Camera-type eye (tissue), 1 donor: ENCODE data around the gene FBP2. TPM values are rescaled to one million over a fixed set of nuclear protein-coding genes. Genes with fewer than 3 reads are reported as not detected.

Source experiments
- total RNA-seq: library from RNA; depleted of rRNA; stranded (reverse); fragments of >200 nt; gene quantifications from one replicate; pipeline ENCODE4 v1.2.3, GENCODE V29; 2014

Gene FBP2
- 1.0 TPM for total RNA-seq

GRCh38 chr9:94593459-94594345 is at the start of gene FBP2:
Gene FBP2, minus strand, starts transcription at chr9:94593824. Its CDS starts 98 bp downstream, at chr9:94593726.

GRCh38 chr9:94639061-94639998 is 45.7 kb upstream of the FBP2 start, which contains the start of gene FBP1:
Gene FBP1, minus strand, starts transcription at chr9:94639518. Its CDS starts 208 bp downstream, at chr9:94639310.

GRCh38 chr9:94554439-94555331 is 38.9 kb downstream of the FBP2 start, which contains the start of gene PCAT7:
Gene PCAT7, plus strand, starts transcription at chr9:94555083.

Other genes starting within 250 kb of the FBP2 start
- not detected for gene PCAT7, start 38.7 kb downstream of the FBP2 start, total RNA-seq
- gene FBP1, start 45.7 kb upstream of the FBP2 start, total RNA-seq = 1.9 TPM
- gene AOPEP, start 132.9 kb upstream of the FBP2 start, total RNA-seq = 93.0 TPM